ENCODE measurements around the gene KCNT1. TPM values are rescaled to one million over a fixed set of nuclear protein-coding genes. Genes with fewer than 3 reads are reported as not detected.

The KCNT1 gene
- total and polyA plus RNA-seq, 2 experiments from 2014 or later: 0.27 TPM; not detected in 1

DNA sequence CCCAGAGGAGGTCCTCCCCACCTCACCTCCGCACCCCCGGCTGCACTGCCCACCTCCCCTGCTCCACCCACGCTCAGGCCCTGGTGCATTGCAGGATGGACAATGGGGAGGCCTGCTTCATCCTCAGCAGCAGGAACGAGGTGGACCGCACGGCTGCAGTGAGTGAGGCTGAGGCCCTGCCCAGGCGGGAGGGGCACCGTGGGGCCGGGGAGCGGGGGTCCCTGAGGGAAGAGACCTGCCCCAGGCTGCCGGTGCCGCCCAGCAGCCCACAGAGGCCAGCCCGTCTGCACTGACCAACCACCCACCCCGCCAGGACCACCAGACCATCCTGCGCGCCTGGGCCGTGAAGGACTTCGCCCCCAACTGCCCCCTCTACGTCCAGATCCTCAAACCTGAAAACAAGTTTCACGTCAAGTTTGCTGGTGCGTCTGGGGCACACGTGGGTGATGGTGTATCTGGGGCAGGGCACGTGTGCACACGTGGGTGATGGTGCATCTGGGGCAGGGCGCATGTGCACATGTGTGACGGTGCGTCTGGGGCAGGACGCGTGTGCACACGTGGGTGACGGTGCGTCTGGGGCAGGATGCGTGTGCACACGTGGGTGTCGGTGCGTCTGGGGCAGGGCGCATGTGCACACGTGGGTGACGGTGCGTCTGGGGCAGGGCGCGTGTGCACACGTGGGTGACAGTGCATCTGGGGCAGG lies 66.7 kb downstream of the KCNT1 start:
- H3K4me2 ChIP-seq: no peak overlapping the region
- no peaks in the 10 kb centered on the region for H3K9me2 ChIP-seq (replicated peaks; ENCODE audit: insufficient read depth)
- no peak overlapping the region for H3K27ac ChIP-seq
- TF ChIP-seq EZH2phosphoT487 (IDR thresholded peaks at IDR 0.05; ENCODE audit: low read depth, severe bottlenecking, unreplicated experiment) (no peak), EZH2 (IDR thresholded peaks at IDR 0.05; ENCODE audit: borderline replicate concordance) (no peak)
- TF ChIP-seq, protein P1, sequence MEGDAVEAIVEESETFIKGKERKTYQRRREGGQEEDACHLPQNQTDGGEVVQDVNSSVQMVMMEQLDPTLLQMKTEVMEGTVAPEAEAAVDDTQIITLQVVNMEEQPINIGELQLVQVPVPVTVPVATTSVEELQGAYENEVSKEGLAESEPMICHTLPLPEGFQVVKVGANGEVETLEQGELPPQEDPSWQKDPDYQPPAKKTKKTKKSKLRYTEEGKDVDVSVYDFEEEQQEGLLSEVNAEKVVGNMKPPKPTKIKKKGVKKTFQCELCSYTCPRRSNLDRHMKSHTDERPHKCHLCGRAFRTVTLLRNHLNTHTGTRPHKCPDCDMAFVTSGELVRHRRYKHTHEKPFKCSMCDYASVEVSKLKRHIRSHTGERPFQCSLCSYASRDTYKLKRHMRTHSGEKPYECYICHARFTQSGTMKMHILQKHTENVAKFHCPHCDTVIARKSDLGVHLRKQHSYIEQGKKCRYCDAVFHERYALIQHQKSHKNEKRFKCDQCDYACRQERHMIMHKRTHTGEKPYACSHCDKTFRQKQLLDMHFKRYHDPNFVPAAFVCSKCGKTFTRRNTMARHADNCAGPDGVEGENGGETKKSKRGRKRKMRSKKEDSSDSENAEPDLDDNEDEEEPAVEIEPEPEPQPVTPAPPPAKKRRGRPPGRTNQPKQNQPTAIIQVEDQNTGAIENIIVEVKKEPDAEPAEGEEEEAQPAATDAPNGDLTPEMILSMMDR (IDR thresholded peaks at IDR 0.05; ENCODE audit: poor library complexity): no peak
- H4K20me1 ChIP-seq (ENCODE audit: insufficient read depth, poor library complexity, severe bottlenecking): no peaks in the 10 kb centered on the region
- no peaks in the 10 kb centered on the region for H3K27me3 ChIP-seq
- no peaks in the 10 kb centered on the region for H3K36me3 ChIP-seq (replicated peaks; ENCODE audit: insufficient read depth, low read depth)
- no peaks in the 10 kb centered on the region for H3K9me3 ChIP-seq (ENCODE audit: low read depth)
- H3K4me1 ChIP-seq (ENCODE audit: insufficient read depth): no peaks in the 10 kb centered on the region
- H3K79me2 ChIP-seq: no peaks in the 10 kb centered on the region
- no peak for DNase-seq (ENCODE audit: low spot score)
- no peak overlapping the region for H2AFZ ChIP-seq
- WGBS (ENCODE audit: low lambda C conversion rate, missing lambda C conversion rate): 92% methylated on average over 26 of the region's 43 CpGs
- H3K4me3 ChIP-seq: no peak overlapping the region

DNA sequence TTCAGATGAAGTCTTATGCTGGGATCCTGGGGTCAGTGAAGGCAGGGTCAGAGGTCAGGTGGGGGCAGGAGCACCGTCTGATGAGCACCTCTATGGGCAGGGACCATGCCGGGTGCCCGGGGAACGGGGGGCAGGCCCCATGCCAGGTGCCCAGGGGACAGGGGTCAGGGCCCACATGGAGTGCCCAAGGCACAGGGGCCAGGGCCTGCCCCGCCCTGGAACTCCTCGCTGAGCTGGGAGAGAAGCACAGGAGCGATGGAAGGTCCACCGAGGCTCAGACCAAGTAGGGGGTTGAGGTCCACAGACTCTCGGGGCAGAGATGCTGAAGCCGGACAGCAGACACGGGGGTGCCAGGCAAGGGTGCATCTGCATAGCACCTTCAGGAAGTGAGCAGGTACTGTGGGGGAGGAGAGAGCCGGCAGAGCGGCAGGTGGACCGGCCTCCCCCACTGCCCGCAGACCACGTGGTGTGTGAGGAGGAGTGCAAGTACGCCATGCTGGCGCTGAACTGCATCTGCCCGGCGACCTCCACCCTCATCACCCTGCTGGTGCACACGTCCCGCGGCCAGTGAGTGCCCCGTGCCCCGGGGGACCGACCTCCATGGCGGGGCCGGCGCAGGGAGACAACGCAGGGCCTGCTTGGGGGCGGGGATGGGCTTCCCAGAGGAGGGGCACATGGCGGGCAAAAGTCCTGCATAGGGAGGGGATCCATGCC lies 67.7 kb downstream of the KCNT1 start:
- Histone ChIP-seq H3K4me3 (no peak overlapping the region), H3K79me2 (no peaks in the 10 kb centered on the region), H3K9me3 (ENCODE audit: low read depth) (no peaks in the 10 kb centered on the region), H3K4me2 (no peak overlapping the region), H3K4me1 (ENCODE audit: insufficient read depth) (no peaks in the 10 kb centered on the region), H2AFZ (no peak overlapping the region), H3K27ac (no peak overlapping the region), H3K36me3 (replicated peaks; ENCODE audit: insufficient read depth, low read depth) (no peaks in the 10 kb centered on the region), H4K20me1 (ENCODE audit: insufficient read depth, poor library complexity, severe bottlenecking) (no peaks in the 10 kb centered on the region), H3K27me3 (no peaks in the 10 kb centered on the region), H3K9me2 (replicated peaks; ENCODE audit: insufficient read depth) (no peaks in the 10 kb centered on the region)
- 95% methylated on average over 30 of the region's 32 CpGs for WGBS (ENCODE audit: low lambda C conversion rate, missing lambda C conversion rate)
- DNase-seq (ENCODE audit: low spot score): no peak
- TF ChIP-seq EZH2phosphoT487 (IDR thresholded peaks at IDR 0.05; ENCODE audit: low read depth, severe bottlenecking, unreplicated experiment): no peak
- TF ChIP-seq, protein P1 (IDR thresholded peaks at IDR 0.05; ENCODE audit: poor library complexity): no peak
- TF ChIP-seq EZH2 (IDR thresholded peaks at IDR 0.05; ENCODE audit: borderline replicate concordance): no peak

DNA sequence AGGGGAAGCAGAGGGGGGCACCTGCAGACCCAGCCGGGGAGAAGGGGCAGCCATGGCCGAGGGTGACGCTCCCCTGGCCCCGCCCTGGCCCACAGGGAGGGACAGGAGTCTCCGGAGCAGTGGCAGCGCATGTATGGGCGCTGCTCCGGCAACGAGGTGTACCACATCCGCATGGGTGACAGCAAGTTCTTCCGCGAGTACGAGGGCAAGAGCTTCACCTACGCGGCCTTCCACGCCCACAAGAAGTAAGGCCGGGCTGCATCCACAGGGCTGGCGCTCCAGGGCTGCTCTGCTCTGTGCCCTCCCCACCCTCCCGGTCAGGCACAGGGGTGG lies 68.2 kb downstream of the KCNT1 start:
- Histone ChIP-seq H3K4me1 (ENCODE audit: insufficient read depth) (no peaks in the 10 kb centered on the region), H3K9me3 (ENCODE audit: low read depth) (no peaks in the 10 kb centered on the region), H4K20me1 (ENCODE audit: insufficient read depth, poor library complexity, severe bottlenecking) (no peaks in the 10 kb centered on the region), H3K9me2 (replicated peaks; ENCODE audit: insufficient read depth) (no peaks in the 10 kb centered on the region), H3K4me2 (no peak overlapping the region), H3K79me2 (no peaks in the 10 kb centered on the region), H3K4me3 (no peak overlapping the region), H2AFZ (no peak overlapping the region), H3K27ac (no peak overlapping the region), H3K36me3 (replicated peaks; ENCODE audit: insufficient read depth, low read depth) (no peaks in the 10 kb centered on the region), H3K27me3 (no peaks in the 10 kb centered on the region)
- DNase-seq (ENCODE audit: low spot score): no peak
- WGBS (ENCODE audit: low lambda C conversion rate, missing lambda C conversion rate): 98% methylated on average over 7 of the region's 19 CpGs
- TF ChIP-seq, protein P1 (IDR thresholded peaks at IDR 0.05; ENCODE audit: poor library complexity): no peak

Measured in hepatocyte (in vitro differentiated cells).